NCI-H226 (cell line): ENCODE data around the gene UBE2QL1.

Experiments used
- DNase-seq: peaks from one replicate; pipeline ENCODE4 v3.0.0-alpha.2; 2015

The UBE2QL1 gene

GRCh38 chr5:6430418-6431028, 18.1 kb upstream of the UBE2QL1 start:
- DNase-seq, result no peak

- DNase-seq, result no peak
Observed at GRCh38 chr5:6431214-6432195, 17.2 kb upstream of the UBE2QL1 start.

GRCh38 chr5:6432206-6432605, 16.5 kb upstream of the UBE2QL1 start:
- DNase-seq, result no peak

GRCh38 chr5:6434731-6435130, 13.9 kb upstream of the UBE2QL1 start:
- DNase-seq, result no peak

GRCh38 chr5:6435356-6435755, 13.3 kb upstream of the UBE2QL1 start:
- DNase-seq, result no peak

GRCh38 chr5:6436715-6437331, 11.8 kb upstream of the UBE2QL1 start:
- no peak for DNase-seq

GRCh38 chr5:6439588-6440550, 8.8 kb upstream of the UBE2QL1 start:
- DNase-seq, result no peak

- no peak for DNase-seq
Observed at GRCh38 chr5:6442333-6442732, 6.3 kb upstream of the UBE2QL1 start.

GRCh38 chr5:6443326-6443725, 5.3 kb upstream of the UBE2QL1 start:
- DNase-seq, result no peak

- DNase-seq, result no peak
Observed at GRCh38 chr5:6446042-6446441, 2.6 kb upstream of the UBE2QL1 start.

- no peak for DNase-seq
Observed at GRCh38 chr5:6446626-6447309, 1.9 kb upstream of the UBE2QL1 start.

- no peak for DNase-seq
Observed at GRCh38 chr5:6447384-6448140, 1.1 kb upstream of the UBE2QL1 start.

GRCh38 chr5:6448141-6448491, 543 bp upstream of the UBE2QL1 start:
- no peak for DNase-seq

GRCh38 chr5:6449465-6450158, 953 bp downstream of the UBE2QL1 start:
- DNase-seq, result no peak

- DNase-seq, result no peak
Observed at GRCh38 chr5:6450319-6450833, 1.7 kb downstream of the UBE2QL1 start.

- DNase-seq, result no peak
Observed at GRCh38 chr5:6452622-6453504, 4.2 kb downstream of the UBE2QL1 start.

GRCh38 chr5:6453937-6454560, 5.4 kb downstream of the UBE2QL1 start:
- no peak for DNase-seq

- no peak for DNase-seq
Observed at GRCh38 chr5:6454628-6455053, 6.0 kb downstream of the UBE2QL1 start.
